Activated naive CD4-positive, alpha-beta T cell treated with anti-CD3 and anti-CD28 coated beads for 36 hours (primary cell): ENCODE measurements around the gene LRRC56. TPM values are rescaled to one million over a fixed set of nuclear protein-coding genes. Genes with fewer than 3 reads are reported as not detected.
A peak's percentile ranks its signal among the peaks of the same experiment; 100 is the strongest.

Source experiments
- CTCF ChIA-PET: fragments of 350-600 bp; sonication (Branson Sonifier 250); formaldehyde crosslinking; loops from one replicate; lab custom pipeline; 2021; ENCODE audit warnings: antibody characterized with exemption; lab: Charles Lee
- DNase-seq: peaks from one replicate; pipeline ENCODE4 v3.0.0-alpha.2; 2020
- H3K27ac Mint-ChIP-seq: one replicate; pipeline ENCODE4 v1.8.0; 2021; ENCODE audit warnings: mild to moderate bottlenecking, mixed read lengths
- H3K27me3 Mint-ChIP-seq: one replicate; pipeline ENCODE4 v1.8.0; 2021; ENCODE audit warnings: low read depth, mixed read lengths
- H3K36me3 Mint-ChIP-seq: one replicate; pipeline ENCODE4 v1.8.0; 2021; ENCODE audit warnings: low read depth, mixed read lengths
- H3K4me1 Mint-ChIP-seq: one replicate; pipeline ENCODE4 v1.8.0; 2021; ENCODE audit warnings: low read depth, mixed read lengths
- H3K4me3 Mint-ChIP-seq: one replicate; pipeline ENCODE4 v1.8.0; 2021; ENCODE audit warnings: mild to moderate bottlenecking, moderate library complexity, mixed read lengths
- H3K9me3 Mint-ChIP-seq: one replicate; pipeline ENCODE4 v1.8.0; 2021; ENCODE audit warnings: mixed read lengths
- intact Hi-C: fragments of 100-400 bp; cut with micrococcal nuclease; formaldehyde crosslinking; loops from one replicate; pipeline ENCODE4 v1.15.1; 2023
- total RNA-seq, 2 experiments: library from RNA; stranded (reverse); gene quantifications; one replicate each; pipeline ENCODE4 v1.2.3, GENCODE V29; 2021

The LRRC56 gene
- total RNA-seq, 2 experiments from 2014 or later = 1.0 to 1.3 TPM

DNA sequence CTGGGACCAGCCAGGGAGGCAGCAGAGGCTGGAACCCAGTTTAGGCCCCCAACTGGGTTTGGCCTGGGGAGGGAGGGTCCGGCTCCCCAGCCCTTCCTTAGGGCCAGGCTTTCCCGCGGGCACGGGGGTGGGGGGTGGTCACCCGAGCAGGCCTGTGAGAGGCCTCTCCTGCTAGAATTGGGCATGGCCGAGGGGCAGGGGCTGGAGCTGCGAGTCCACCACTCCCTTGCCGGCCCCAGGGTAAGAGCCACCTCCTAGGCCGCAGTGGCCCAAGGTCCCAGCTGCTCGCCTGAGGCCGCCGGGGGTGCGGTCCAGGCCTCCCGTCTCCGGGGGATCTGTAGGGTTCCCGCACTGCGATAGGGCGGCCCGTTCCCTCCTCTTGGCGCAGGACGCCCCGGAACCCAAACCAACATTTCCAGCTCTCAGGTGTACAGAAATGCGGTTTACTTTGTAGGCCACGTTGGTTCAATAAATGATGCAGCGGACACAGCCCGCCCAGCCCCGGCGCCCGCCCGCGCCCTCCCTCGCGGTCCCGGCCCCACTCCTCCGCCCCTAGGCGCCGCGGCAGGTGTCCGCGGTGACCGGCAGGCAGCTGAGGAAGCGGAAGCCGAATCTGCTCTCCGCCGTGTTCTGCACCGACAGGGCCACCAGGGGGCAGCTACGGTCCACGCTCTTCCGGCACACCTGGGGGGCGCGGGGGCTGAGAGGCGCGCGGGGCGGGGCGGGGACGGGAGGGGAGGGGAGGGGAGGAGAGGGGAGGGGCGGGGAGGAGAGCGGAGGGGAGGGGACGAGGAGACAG, 17.3 kb downstream of the LRRC56 start:
- peaks cover 2% of the 10 kb centered on the region for H3K4me1 Mint-ChIP-seq
- DNase-seq = peak; percentile 74
- H3K27me3 Mint-ChIP-seq = peaks cover 3% of the 10 kb centered on the region
- no peaks in the 10 kb centered on the region for H3K36me3 Mint-ChIP-seq
- no peak overlapping the region for H3K27ac Mint-ChIP-seq
- CTCF ChIA-PET = interaction anchor here (0.6 to 4.4 kb wide), 6 partner anchors 10 to 201 kb away, joined by 3 to 26 read pairs (median 10); partner anchors contain the start of gene EPS8L2
- no peak overlapping the region for H3K4me3 Mint-ChIP-seq
- intact Hi-C loops = loop anchor here (1.0 to 2.0 kb wide), 2 partner anchors 74 to 169 kb away; no protein-coding TSS in a partner anchor
- H3K9me3 Mint-ChIP-seq = no peaks in the 10 kb centered on the region

DNA sequence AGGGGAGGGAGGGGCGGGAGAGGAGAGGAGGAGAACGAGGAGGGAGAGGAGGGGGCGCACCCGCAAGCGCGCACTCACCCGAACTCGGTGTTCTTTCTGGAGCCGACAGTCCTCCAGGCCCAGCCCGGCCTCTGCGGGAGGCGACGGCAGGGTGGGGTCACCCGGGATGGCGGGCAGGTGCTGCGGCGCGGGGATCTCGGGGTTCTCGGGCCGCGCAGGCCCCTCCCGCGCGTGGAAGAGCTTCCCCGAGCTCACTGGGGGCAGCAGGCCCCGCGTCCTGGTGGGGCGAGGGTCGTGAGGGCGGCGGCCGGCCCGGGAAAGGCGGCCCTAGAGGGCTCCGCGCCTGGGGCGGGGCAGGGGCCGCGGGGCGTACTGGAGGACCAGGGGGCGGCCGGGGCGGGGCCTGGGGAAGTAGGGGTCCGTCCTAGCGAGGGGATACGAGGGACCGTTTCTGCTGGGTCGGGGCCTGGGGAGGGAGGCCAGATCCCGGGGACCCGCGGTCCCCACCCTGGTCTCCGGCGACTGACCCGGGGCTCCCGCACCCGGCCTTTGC, 18.0 kb downstream of the LRRC56 start:
- H3K4me1 Mint-ChIP-seq = peaks cover 6% of the 10 kb centered on the region
- CTCF ChIA-PET = interaction anchor here (2.5 to 4.4 kb wide), 3 partner anchors 9 to 171 kb away, joined by 18 to 26 read pairs (median 21); no protein-coding TSS in a partner anchor
- no peaks in the 10 kb centered on the region for H3K9me3 Mint-ChIP-seq
- DNase-seq = no peak
- no peaks in the 10 kb centered on the region for H3K36me3 Mint-ChIP-seq
- no peak overlapping the region for H3K27ac Mint-ChIP-seq
- peak overlapping the region; percentile 39 for H3K4me3 Mint-ChIP-seq
- H3K27me3 Mint-ChIP-seq = peaks cover 3% of the 10 kb centered on the region
- intact Hi-C loops = loop anchor here (1.0 to 2.0 kb wide), 2 partner anchors 73 to 168 kb away; no protein-coding TSS in a partner anchor

DNA sequence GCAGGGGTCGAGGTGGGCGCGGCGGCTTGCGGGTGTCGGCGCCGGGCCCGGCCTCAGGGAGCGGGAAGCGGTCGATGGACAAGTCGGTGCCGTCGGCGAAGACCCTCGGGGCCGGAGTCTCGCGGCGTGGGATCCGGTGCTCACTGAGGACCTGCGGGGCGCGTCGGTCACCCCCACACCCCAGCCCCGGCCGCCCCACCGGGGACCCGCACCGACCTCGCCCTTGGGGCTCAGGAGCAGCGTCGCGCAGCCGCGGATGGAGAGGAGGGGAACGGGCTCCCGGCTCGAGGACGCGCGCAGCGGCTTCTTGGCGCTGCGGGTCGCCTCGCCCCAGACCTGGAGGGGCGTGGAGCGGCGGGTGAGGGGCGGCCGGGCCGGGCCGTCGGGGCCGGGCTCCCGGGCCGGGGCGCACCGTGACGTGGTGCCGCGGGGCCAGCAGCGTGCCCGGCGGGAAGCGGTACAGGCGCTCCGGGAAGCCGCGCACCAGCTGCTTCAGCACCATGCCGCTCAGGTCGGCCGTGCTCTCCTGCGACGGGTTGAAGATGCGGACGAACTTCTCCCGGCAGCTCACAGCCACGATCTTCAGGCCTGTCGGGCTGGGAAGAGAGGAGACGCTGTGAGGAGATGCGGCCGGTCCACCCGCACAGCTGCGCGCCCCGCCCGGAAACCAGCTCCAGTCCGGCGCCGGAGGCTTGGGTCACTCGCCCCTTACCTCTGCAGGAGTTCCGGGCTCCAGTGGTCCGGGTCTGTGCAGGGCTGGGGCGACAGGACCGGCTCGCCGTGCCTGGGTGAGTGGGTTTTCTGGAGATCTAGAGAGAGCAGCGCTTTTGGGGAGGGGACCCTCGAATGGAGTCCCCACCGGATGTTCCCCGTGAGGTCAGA, 18.7 kb downstream of the LRRC56 start:
- peaks cover 6% of the 10 kb centered on the region for H3K4me1 Mint-ChIP-seq
- no peak for DNase-seq
- H3K9me3 Mint-ChIP-seq = no peaks in the 10 kb centered on the region
- H3K36me3 Mint-ChIP-seq = no peaks in the 10 kb centered on the region
- intact Hi-C loops = loop anchor here (1.0 to 2.0 kb wide), 2 partner anchors 73 to 167 kb away; no protein-coding TSS in a partner anchor
- no peak overlapping the region for H3K27ac Mint-ChIP-seq
- H3K27me3 Mint-ChIP-seq = peaks cover 3% of the 10 kb centered on the region
- CTCF ChIA-PET = interaction anchor here (1.3 to 4.4 kb wide), 4 partner anchors 9 to 170 kb away, joined by 8 to 26 read pairs (median 20); no protein-coding TSS in a partner anchor
- H3K4me3 Mint-ChIP-seq = no peak overlapping the region

DNA sequence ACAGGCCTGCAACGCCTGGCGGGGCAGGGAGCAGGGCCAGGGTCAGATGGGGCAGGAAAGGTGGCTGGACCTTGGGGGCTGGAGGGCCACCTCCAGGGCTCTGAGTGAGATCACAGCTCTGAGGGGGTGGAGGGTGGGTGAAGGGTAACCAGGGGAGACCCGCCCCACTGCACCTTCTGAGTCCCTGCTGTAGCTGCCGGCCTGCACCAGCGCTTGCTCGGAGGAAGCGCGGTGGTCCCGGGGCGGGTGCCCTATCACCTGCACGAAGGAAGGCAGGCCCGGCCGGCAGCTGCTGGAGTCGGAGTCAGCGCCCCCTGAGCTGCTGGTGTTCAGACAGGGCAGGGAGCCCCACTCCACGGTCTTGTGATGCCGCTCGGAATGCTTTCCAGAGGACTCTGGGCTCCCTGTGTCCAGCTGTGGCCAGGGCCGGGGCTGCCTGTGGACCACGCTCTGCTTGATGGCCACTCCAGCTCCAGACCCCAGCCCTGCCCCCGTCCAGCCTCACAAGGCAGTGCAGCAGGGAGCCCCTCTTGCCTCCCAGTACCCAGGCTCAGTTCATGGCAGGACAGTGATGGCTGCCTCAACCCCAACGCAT, 19.4 kb downstream of the LRRC56 start:
- peaks cover 11% of the 10 kb centered on the region for H3K4me1 Mint-ChIP-seq
- CTCF ChIA-PET = interaction anchor here (1.3 to 4.4 kb wide), 3 partner anchors 8 to 170 kb away, joined by 8 to 21 read pairs (median 18); no protein-coding TSS in a partner anchor
- H3K27ac Mint-ChIP-seq = no peak overlapping the region
- H3K36me3 Mint-ChIP-seq = no peaks in the 10 kb centered on the region
- H3K27me3 Mint-ChIP-seq = peaks cover 3% of the 10 kb centered on the region
- DNase-seq = no peak
- intact Hi-C loops = no loop called here
- no peaks in the 10 kb centered on the region for H3K9me3 Mint-ChIP-seq
- H3K4me3 Mint-ChIP-seq = no peak overlapping the region

DNA sequence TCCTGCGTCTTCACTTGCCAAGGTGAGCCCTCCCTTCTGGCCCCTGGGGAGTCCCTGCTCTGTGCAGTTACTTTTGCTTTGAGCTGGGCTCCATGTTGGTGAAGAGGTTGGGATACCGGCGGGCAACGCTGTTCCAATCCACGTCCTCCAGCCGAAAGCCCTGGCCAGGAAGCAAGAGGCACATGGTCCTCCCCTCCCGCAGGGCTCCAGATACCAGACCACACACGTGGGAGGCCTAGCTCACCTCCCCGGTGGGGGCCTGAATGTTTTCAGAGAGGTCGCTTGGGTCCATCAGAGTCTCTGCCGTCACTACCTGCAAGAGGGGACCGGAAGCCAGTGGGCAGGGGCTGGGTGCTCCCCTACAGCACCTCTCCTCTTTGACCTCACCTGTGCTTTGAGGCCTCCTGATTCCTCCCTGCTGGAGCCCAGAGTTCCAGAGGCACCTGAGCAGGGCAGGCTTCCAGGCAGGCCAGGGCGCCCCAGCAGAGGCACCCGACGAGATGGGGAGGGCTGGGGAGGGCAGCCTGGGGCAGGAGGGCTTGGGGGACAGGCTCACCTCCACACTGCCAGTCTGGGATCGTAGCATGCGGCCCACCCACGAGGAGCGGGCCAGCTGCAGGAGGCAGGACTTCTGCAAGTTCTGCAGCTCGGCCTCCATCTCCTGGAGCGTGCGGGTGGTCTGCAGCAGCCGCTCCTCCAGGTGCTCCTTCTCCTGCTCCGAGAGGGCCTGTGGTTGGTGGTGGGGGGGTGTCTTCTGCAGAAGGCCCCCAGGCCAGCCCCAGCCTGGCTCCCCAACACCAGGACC, 20.2 kb downstream of the LRRC56 start:
- DNase-seq = no peak
- Mint-ChIP-seq H3K27ac (no peak overlapping the region), H3K36me3 (no peaks in the 10 kb centered on the region), H3K27me3 (peaks cover 3% of the 10 kb centered on the region), H3K4me1 (peaks cover 12% of the 10 kb centered on the region), H3K4me3 (no peak overlapping the region), H3K9me3 (no peaks in the 10 kb centered on the region)
- intact Hi-C loops = no loop called here
- CTCF ChIA-PET = interaction anchor here (4.4 kb wide), 1 partner anchor 169 kb away, joined by 21 read pairs; no protein-coding TSS in a partner anchor

DNA sequence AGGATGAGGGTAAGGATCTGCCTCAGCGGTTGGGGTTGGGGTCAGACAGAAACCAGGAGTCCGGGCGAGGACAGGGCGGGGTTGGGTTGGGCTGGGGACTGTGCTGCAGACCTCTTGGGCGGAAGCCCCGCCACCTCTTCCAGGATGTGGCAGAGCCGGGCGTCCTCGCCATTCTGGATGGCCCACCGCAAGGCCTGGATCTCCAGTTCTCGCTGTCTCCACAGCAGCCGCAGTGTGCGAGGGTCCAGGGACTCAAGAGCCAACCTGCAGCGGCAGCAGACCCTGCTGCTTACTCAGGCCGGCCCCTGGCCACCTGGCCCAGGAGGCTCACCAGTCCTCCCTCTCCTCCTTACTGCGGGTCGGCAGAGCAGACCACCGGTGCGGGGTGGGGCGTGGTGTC, 21.2 kb downstream of the LRRC56 start:
- CTCF ChIA-PET = interaction anchor here (1.5 kb wide), 1 partner anchor 22 kb away, joined by 3 read pairs; no protein-coding TSS in a partner anchor
- no peaks in the 10 kb centered on the region for H3K9me3 Mint-ChIP-seq
- DNase-seq = no peak
- H3K4me1 Mint-ChIP-seq = peaks cover 12% of the 10 kb centered on the region
- intact Hi-C loops = no loop called here
- peaks cover 3% of the 10 kb centered on the region for H3K27me3 Mint-ChIP-seq
- H3K4me3 Mint-ChIP-seq = no peak overlapping the region
- no peak overlapping the region for H3K27ac Mint-ChIP-seq
- peaks cover under 1% of the 10 kb centered on the region for H3K36me3 Mint-ChIP-seq

DNA sequence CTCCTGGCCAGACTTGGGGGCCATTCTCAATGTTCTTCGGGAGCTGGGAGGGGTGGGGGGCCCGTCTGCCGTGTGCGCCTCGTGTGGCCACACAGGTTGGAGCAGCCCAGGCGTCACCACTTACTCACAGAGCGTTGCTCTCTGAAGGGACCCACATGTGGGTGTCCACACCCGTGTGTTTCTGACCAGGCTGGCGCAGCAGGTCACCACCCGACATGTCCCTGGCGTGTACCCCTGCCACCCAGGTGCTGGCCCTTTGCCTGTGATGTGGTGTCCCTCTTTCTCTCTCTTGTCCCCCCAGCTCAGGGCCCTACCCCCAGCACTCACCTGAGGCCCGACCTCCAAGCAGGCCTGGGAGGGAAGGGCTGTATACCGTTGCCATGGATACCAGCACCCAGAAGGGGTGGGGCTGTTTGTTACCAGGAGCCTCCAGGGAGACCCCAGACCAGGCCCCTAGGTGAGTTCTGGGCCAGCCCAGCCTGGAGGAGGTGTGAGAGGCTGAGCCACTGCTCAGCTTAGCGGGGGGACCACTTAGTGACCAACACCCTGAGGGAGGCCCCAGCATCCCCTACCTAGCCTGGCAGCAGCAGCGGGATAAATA, 21.8 kb downstream of the LRRC56 start:
- CTCF ChIA-PET = interaction anchor here (1.0 to 1.5 kb wide), 2 partner anchors 23 to 172 kb away, joined by 3 to 5 read pairs; no protein-coding TSS in a partner anchor
- Mint-ChIP-seq H3K4me1 (peaks cover 12% of the 10 kb centered on the region), H3K27me3 (peaks cover 3% of the 10 kb centered on the region), H3K36me3 (peaks cover 3% of the 10 kb centered on the region), H3K9me3 (no peaks in the 10 kb centered on the region), H3K4me3 (no peak overlapping the region), H3K27ac (no peak overlapping the region)
- intact Hi-C loops = no loop called here
- DNase-seq = no peak

DNA sequence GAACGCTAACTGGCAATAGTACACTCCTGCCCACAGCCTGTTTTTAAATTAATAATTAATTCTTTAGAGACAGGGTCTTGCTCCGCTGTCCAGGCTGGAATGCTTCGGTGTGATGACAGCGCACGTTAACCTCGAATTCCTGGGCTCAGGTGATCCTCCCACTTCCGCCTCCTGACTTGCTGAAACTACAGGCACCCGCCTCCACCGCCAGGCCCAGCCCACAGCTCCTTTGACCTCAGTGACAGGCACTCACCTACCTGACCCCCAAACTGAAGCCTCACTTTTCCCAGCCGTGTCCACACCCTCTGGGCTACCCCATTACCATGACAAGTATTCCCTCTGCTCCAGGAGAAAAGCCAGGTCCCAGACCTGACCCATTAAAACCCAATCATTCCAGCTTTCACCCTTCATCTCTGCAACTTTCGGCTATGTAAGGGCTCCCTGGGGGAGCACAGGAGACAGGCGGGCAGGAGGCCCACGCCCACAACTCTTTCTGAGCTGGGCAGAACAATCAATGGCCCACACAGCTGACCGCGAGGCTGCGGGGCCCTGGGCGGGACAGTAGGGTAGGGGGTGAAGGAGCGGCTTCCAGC, 22.5 kb downstream of the LRRC56 start:
- CTCF ChIA-PET = interaction anchor here (0.6 to 1.5 kb wide), 3 partner anchors 24 to 172 kb away, joined by 3 to 5 read pairs (median 3); no protein-coding TSS in a partner anchor
- intact Hi-C loops = loop anchor here (1.0 to 5.0 kb wide), 6 partner anchors 8 to 237 kb away; partner anchors contain the start of genes DEAF1, PHRF1, RNH1 and SLC25A22
- H3K36me3 Mint-ChIP-seq = peaks cover 3% of the 10 kb centered on the region
- H3K27me3 Mint-ChIP-seq = peaks cover 3% of the 10 kb centered on the region
- H3K27ac Mint-ChIP-seq = peak overlapping the region; percentile 76
- DNase-seq = no peak
- H3K4me1 Mint-ChIP-seq = peaks cover 12% of the 10 kb centered on the region
- H3K9me3 Mint-ChIP-seq = no peaks in the 10 kb centered on the region
- H3K4me3 Mint-ChIP-seq = peak overlapping the region; percentile 84

DNA sequence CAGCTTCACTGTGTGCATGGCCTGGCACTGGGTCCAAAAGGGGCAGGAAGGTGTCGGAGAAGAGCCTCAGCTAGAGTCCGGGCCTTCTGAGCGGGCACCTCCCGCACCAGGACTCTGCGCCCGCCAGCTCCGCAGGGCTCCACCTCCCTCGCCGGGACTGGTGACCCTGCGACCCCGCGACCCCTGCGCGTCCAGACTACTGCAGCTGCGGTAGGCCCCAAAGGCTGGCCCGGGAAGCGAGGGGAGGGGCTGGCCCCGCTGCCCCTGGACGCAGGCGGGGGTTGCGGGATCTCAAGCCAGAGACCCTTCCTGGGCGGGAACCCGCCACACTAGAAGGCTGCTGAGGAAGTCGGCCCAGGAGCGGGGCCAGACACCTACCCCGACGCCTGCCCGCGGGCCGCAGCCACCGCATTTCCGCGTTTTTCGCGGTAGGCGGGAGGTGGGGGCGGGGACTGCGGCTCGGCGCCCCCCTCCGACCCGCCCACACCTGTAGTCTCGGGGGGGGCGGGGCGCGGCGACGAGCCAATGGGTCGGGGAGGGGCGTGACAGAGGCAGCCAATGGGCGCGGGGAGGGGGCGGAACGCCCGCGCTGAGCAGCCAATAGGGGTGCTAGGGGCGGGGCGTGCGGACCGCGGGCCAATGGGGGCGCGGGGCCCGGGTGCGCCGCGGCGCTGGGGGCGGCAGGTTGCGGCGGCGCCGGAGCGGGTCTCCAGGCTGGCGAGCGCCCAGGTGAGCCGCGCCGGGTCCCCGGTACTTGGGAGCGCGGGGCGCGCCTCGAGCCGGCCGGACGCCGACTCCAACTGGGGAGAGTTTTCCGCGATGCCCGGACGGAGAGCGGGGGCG, 23.2 kb downstream of the LRRC56 start, which contains the start of the genes LMNTD2 and RASSF7:
Gene LMNTD2, minus strand, starts transcription at position 434 of the 843 bp plus-strand sequence. Its CDS starts 22 bp downstream, at position 412.
Gene RASSF7, plus strand, starts transcription at position 666 of the 843 bp plus-strand sequence. CDS start 799 bp downstream, outside the sequence.
- CTCF ChIA-PET = interaction anchor here (0.6 kb wide), 1 partner anchor 90 kb away, joined by 3 read pairs; no protein-coding TSS in a partner anchor
- Mint-ChIP-seq H3K27ac (peak within 1 kb of the TSS; percentile 76), H3K9me3 (no peaks in the 10 kb centered on the region), H3K27me3 (peaks cover 3% of the 10 kb centered on the region), H3K4me1 (peaks cover 12% of the 10 kb centered on the region), H3K36me3 (peaks cover 3% of the 10 kb centered on the region), H3K4me3 (peak within 1 kb of the TSS; percentile 84)
- DNase-seq = peak; percentile 95
- intact Hi-C loops = loop anchor here (1.0 to 5.0 kb wide), 6 partner anchors 8 to 237 kb away; partner anchors contain the start of genes DEAF1, PHRF1, RNH1 and SLC25A22
